NCI-H226 (cell line): Measurements from ENCODE around the gene MOGAT2.
"Not testable (repeated sequence)": the region's sequence is repeated elsewhere in the genome, so short reads cannot be mapped to it uniquely, and the experiment has no call there.

ENCODE experiments used
- DNase-seq: peaks from one replicate; pipeline ENCODE4 v3.0.0-alpha.2; 2015

The MOGAT2 gene

DNA sequence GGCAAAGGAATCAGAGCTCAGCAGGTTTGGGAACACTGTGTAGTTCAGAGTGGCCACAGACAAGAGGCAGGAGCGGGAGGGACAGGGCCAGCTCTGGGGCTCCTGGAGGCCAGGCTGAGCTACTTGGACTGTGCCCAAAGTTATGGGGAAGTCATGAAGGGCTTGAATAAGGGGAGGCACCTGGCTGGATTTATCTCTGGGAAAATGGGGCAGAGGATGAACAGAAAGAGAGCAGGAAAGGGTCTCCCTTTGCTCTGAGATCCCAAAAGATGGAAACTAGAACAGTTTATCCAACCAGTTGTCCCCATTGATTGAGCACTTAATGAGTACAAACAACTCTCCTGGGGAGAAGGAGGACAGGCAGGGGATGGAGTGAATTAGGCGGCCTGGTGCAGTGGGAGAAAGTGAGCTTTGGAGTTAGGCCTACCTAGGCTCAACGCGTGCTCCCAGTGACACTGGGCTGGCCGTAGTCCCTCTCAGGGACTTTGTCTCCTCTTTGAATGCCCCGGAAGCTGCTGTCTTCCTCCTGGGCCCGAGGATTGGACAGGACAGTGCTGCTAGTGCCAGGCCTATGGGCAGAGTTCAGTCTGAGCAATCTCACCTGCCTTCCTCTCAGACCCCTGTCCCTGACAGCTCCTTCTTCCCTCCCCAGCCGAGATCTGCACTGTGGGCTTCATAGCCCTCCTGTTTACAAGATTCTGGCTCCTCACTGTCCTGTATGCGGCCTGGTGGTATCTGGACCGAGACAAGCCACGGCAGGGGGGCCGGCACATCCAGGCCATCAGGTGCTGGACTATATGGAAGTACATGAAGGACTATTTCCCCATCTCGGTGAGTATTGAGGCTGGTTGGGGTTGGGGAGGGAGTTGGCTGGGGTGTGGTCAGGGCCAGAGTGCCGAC is 2.0 kb downstream of the MOGAT2 start:
- no peak for DNase-seq

DNA sequence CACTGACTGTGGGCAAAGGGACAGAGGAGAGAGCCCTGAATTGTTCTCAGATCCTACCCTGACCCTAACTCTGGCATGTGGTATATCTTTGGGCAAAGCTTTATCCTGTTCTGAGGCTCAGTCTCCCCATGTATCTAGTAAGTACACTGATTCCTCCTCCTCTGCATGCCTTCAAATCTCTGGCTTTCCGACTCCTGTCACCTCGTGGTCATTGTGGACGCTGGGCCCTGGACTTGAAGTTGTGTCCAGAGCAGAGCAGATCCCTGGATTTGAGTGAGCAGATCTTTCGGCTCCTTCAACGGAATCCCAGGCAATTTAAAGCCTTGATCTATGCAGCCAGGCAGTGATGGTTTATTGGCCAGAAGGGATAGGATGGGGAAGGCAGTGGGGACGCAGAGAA is 3.0 kb downstream of the MOGAT2 start:
- DNase-seq, result no peak

DNA sequence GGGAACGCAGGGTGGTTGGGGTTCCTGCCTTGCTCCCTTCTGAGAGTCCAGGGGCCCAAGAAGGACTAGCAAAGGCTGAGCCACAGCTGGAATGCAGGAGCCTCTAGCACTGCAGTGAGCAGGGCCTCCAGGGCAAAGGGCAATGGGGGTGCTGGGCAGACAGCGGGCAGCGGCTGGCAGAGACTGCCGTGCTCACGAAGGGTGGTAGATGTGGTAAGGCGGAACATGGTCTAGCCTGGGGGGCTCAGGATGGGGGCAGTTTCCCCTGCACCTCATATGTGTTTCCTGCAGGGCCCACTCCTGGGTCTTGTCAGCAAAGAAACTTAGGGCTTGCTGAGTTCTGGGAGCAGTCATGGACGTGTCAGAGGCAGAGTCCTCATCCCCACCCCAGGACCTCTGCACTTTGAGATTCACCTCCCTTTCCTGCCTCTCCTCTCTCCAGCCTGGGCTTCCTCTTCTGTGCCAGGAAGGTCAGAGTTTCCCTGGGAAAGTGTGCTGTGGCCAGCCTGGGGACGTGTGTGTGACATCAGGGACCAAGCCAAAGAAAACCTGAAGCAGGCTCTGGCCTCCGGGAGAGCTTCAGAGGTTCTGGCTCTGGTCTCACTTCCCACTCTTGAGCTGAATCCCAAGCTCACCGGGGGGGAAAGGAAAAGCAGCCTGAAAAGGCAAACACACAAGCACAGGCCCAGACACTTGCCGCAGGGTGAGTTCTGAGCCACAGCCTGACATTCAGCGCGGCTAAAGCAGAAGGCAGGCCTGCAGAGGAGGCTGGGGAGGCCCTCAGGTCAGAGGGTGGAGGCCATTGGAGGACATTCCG is 4.4 kb downstream of the MOGAT2 start:
- no peak for DNase-seq

DNA sequence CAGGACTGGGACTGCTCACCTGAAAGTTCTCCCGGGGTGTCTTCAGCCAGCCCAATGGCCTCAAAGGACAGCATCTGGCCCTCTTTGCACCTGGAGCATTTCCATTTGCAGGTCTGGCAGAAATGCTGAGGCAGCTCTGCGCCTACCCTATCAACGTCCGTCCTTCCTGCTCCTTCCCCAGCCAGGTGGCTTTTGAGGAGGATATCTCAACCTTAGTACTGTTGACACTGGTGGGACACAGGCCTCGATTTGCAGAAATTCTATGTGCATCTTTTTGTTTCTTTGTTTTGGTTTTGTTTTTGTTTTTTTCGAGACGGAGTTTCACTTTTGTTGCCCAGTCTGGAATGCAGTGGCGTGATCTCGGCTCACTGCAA is 5.0 kb downstream of the MOGAT2 start:
- no peak for DNase-seq

DNA sequence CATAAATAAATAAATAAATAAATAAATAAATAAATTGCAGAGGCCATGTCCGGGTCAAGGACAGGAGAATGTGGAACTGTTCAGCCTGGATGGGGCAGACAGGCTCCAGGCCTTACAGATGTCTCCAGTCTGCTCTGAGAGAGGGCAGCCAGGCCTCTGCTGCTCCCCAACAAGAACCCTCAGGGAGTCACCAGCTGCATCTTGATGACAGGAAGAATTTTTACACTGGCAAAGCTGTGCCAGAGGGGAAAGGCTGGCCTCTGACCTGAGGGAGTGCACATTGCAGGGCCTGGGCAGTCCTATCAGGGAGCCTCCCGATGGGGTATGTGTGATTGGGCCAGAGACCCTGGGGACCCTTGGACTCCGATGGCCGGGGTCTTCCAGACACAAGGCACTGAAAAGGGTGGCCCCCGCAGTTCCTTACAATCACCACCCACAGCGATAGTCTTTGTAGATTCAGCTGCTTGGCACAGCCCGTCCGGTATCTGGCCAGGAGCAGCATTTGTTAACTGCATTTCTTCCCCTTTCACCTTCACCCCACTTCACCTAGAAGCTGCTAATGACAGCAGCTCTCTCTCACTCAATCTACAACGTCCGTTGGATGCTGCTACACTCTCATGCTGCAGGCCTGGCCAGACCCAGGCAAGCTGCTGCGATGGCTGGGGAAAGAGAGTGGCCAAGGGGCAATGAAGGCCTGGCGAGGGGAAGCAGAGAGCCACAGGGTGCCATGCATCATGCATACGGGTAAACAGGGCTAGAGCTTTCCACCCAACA is 8.1 kb downstream of the MOGAT2 start:
- DNase-seq, result no peak

DNA sequence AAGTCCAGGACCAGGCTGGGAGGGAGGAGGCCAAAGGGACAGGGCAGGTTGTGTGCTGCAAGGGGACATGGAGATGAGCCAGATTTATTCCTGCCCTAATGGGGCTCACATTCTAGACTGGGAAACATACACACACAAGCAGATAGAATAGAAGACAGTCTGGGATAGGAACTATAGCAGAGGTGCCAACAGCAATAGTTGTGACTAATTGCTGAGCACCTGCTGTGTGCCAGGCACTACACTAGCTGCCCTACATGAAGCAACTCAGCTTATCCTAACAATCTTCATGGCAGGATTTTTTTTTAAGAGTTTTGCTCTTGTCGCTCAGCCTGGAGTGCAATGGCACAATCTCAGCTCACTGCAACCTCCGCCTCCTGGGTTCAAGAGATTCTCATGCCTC is 11.4 kb downstream of the MOGAT2 start:
- no peak for DNase-seq

DNA sequence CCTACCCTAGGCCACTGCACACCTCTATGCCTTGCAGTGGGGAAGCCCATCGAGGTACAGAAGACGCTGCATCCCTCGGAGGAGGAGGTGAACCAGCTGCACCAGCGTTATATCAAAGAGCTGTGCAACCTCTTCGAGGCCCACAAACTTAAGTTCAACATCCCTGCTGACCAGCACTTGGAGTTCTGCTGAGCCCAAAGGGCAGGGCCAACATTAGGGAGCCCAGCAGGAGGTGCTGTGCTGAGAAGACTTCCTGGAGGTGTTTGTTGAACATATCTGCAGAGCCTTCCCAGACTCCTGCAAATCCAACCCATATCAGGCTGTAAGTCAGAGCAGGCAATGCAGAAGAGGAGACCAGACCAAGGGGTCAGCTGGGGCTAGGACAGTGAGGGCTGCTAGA is 13.5 kb downstream of the MOGAT2 start:
- no peak for DNase-seq

DNA sequence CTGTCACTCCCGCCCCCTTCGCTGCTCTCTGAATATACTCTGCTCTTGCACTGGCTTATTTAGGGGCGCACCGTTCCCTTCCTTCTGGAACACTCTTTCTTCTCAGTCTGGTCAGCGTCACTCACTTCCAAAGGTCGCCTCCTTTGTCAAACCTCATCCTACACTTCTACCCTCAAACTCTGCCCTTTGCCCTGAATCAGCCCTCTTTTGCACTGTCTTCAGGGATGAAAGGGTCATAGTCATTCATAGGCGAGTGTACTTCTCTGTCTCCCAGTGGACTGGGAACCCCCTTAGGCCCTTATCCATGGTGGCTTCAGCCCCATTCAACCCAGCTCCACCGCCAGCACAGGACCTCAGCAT is 15.4 kb downstream of the MOGAT2 start:
- DNase-seq, result no peak

DNA sequence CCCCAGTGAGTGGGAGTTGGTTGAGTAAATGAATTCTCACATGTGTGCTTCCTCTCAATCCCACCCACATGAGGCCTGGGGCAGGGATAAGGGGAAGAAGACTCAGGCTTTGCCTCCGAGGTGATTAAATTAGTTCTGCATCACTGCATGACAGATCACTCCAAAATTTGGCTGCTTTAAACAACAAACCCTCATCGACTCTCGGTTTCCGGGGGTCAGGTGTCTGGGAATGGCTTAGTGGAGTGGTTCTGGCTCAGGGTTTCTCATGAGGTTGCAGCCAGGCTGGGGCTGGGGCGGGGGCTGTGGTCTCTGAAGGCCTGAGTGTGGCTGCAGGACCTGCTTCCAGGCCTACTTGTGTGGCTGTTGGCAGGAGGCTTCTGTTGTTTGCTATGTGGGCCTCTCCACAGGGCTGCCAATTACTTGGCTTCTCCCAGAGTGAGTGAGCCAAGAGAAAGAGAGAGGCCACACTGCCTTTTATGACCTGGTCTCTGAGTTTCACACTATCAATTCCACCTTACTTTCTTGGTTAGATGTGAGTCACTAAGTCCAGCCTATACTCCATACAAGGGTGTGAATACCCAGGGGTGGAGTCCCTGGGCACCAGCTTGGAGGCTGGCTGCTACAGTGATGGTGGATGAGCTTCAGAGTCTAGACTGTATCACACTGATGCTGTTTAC is 15.9 kb downstream of the MOGAT2 start:
- DNase-seq, result no peak

DNA sequence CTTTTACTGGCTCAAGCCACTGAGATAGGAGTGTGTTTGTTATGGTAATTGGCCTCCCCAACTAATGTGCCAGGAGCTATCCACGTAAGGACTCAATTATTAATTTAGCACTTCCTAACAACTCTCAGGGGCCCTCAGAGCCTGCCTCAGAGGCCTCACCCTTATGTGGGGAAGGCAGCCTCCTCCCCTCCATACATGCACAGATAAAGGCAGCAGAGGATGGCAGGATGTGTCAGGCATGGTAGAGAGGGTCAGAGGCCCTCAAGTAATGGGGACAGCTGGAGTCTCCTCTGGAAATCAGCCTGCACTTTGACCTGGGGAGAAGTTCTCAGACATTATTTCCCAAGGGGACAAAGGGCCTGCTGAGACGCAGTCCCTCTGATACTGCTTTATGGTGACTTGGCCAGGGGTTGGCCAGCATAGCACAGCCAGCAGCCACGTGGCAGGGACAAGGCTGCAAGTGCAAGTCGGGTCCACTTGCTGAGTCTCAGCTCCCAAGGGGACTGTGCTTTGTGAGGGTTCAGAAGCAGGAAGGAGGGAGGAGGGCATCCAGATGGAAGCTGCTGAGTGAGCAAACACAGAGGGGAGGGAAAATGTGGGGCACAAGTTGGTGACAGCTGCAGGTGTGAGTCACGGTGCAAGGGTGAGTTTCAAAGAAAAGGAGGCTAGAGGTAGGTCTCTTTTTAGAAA is 17.0 kb downstream of the MOGAT2 start:
- no peak for DNase-seq

DNA sequence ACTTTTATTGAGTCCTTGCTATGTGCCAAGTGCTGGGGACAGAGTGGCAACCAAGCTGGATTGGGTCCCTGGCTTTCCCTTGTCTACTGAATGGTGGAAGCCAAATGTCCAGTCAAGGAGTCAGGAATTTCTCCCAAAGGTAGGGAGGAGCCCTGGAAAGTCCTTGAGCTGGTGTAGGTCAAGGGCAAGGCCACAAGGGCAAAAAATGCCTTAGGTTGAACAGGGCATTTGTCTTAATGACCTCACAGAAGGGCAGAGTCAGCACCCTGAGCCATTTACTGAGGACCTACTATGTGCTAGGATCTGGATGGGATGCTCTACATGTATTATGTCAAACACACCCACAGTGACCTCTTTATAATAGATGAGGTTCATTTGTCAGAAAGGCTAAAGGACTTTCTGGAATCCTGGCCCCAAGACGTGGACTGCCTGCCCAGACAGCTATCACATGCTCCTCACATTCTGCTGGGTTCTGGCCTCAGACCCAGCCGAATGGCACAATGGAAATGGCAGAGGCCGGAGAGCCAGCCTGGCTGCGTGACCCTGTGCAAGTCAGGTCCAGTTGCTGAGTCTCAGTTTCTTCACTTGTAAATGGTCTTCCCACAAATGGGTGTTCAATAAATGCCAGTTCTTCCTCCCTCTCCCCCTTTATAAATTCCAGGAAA is 17.7 kb downstream of the MOGAT2 start:
- DNase-seq, result no peak

DNA sequence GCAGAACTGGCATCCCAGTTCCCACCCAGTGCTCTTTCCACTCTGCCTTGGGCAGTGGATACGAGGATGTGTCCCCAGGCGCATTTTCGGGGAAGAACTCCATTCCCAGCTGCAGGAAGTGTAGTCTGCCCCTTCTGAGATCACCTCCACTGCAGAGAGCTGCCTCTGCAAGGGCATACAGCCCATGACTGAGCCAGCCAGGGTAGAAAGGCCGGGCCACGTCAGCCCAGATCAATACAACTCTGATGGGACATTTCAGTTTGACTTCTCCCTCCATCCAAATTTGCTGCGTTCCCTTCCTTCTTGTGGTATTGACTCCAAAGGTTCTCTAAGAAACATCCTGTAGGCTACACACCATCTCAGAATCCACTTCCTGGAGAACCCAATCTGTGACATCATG is 19.7 kb downstream of the MOGAT2 start:
- no peak for DNase-seq

DNA sequence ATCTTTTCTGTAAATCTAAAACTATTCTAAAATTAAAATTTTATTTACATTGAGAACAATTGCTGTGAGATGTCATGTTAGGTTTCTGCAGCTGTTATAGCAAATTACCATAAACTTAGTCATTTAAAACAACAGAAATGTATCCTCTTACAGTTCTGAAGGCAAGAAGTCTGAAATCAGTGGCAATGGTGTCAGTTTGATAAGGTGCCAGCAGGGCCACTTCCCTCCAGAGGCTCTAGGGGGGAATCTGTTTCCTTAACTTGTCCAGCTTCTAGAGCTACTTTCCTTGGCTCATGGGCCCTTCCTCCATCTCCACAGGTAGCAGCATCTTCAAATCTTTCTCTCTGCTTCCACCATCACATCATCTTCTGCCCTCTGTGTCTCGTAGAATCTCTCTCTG is 23.0 kb downstream of the MOGAT2 start:
- no peak for DNase-seq

DNA sequence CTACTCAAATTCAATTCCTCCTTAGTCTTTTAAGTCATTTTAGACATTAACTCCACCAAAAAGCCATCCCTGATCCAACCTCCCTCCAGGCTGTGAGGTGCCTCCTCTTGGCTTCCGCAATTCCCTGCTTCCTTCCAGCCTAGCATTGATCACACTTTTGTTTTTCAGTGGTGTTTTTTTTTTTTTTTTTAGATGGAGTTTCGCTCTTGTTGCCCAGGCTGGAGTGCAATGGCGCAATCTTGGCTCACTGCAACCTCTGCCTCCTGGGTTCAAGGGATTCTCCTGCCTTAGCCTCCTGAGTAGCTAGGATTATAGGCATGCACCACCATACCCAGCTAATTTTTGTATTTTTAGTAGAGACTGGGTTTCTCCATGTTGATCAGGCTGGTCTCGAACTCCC is 25.5 kb downstream of the MOGAT2 start:
- DNase-seq, result not testable (repeated sequence)

DNA sequence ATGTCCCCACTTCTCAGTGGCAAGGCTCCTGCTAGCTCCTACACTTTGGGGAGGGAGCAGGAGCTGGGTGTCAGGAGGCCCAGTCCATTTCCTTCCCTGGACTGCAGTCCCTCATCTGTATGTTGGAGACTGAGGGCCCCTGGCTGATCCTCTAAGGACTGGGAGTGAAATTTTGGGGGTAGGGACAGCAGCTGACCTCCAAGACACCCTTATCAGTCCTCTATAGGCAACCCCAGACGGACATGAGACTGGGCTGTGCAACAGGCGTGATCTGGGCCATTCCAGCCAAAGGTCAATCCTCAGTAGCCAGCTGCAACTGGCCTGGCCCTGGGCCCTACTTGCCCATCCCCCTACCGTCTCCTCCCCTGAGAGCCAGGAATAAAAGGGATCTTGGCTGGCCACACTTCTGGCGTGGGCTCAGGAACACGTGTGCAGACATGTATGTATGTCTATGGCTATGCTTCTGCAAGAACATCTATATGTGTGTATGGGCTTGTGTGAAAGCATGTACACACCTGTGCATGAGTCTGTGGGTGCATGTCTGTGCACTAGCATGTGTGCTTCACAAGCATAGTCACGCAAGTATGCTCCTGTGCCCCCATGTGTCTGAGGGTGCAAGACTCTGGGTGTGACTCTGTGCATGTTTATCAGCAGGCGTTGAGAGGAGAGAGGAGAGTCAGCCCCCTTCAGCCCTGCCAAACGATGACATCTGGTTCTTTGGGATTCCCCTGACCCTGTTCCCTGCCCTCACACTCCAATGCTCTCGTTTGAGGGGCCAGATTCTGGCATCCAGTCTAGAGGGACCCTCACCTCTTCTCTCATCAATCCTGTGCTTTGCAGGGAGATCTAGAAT is 26.3 kb downstream of the MOGAT2 start:
- DNase-seq, result no peak

DNA sequence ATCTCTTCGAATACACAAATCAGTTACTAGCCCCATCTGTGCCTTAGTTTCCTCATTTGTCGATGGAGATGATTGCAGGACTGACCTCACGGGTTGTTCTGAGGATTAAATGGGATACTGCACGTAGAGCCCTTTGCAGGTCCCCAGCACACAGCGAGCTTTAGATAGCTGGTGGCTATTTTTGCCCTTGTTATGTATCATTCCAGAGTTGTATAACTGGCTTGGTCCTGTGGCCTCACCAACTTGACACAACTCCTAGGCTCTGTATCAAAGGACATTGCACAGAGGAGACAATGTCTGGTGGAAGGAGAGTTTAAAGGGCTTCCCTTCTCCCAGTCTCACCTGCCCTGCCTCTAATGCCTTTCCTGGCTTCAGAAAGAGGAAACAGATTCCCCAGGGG is 28.2 kb downstream of the MOGAT2 start:
- DNase-seq, result no peak

DNA sequence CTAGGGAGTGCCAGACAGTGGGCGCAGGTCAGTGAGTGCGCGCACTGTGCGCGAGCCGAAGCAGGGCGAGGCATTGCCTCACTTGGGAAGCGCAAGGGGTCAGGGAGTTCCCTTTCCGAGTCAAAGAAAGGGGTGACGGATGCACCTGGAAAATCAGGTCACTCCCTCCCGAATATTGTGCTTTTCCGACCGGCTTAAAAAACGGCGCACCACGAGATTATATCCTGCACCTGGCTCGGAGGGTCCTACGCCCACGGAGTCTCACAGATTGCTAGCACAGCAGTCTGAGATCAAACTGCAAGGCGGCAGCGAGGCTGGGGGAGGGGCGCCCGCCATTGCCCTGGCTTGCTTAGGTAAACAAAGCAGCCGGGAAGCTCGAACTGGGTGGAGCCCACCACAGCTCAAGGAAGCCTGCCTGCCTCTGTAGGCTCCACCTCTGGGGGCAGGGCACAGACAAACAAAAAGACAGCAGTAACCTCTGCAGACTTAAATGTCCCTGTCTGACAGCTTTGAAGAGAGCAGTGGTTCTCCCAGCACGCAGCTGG is 31.2 kb downstream of the MOGAT2 start:
- not testable (repeated sequence) for DNase-seq

DNA sequence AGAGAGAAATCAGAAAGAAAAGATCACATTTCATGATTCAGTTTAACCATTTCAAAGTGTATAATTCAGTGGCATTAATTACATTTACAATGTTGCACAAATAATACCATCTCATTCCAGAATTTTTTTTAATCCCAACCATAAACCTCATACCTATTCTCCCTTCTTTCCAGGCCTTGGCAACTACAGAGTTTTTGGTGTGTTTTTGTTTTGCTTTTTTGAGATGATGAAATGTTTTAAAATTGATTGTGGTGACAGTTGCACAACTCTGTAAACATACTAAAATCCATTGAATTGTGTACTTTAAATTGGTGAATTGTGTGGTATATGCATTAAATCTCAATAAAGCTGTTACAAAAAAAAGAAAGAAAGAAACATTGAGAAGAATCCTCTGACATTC is 37.3 kb downstream of the MOGAT2 start:
- not testable (repeated sequence) for DNase-seq

DNA sequence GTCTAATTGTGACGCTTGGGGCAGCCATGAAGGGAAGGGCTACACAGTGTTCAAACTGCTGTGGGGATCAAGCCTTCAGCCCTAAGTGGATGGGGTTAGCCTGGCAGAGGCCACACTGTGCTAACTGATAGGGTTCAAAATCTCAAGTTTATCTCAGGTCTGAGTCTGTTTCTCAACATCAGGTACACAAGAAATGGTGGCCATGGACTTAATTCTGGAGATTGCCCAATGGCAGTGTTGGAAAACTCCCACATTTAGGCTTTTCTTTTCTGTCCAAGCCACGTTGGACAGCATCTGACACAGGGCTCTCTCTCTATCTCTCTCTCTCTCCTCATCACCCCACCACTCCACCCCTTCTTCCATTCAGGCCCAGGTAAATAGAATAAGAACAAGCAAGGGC is 40.0 kb downstream of the MOGAT2 start:
- no peak for DNase-seq

DNA sequence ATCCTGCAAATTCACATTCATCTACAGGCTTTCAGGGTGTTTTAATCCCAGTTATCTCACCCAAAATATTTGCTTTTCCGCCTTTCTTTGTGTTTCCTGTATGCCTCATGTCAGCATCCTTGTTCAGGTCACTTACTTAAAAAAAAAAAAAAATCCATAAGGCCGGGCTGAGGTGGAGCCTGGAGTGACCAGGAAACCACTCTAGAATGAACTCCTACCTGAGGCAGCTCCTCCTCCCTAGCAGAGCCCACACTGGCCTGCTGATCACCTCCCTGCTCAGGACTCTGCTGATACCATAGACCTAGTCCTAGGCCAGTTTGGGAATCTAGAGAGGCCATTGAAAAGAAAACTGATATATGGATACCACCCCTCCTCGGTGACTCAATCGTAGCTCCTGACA is 42.2 kb downstream of the MOGAT2 start:
- no peak for DNase-seq
